ENCODE results near the gene PPM1B. TPM values are rescaled to one million over a fixed set of nuclear protein-coding genes. Genes with fewer than 3 reads are reported as not detected.

PPM1B gene
- total RNA-seq, 1 donor from 2014 or later: 56.2 TPM

GRCh38 chr2:44211183-44211582, 42.5 kb downstream of the PPM1B start:
- no peak for DNase-seq
- Histone ChIP-seq H3K4me3 (no peak overlapping the region), H3K9me3 (replicated peaks) (peaks cover 5% of the 10 kb centered on the region), H3K4me1 (no peaks in the 10 kb centered on the region), H3K27ac (replicated peaks) (no peak overlapping the region), H3K36me3 (peaks cover 31% of the 10 kb centered on the region), H3K27me3 (ENCODE audit: low read depth) (no peaks in the 10 kb centered on the region)
- intact Hi-C loops (cut with micrococcal nuclease): no loop called here
- TF ChIP-seq CTCF (IDR thresholded peaks at IDR 0.05; ENCODE audit: borderline replicate concordance): no peak

DNA sequence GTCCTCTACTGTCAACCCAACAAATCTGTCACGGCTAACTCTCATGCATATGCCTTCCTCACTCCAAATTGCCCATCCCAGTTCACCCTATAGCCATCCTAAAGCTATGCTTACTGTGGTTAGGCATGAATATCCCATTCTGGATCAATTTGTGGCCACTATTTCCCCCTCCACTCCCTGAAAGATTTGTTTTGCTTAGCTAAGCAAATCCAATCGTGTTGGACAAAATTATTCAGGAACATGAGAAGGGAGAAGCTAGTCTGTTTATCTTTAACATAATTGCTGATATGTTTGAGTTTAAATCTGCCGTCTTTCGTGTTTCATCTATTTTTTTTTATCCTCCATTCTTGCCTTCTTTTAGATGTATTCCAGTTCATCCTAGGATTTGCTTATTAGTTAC, 43.6 kb downstream of the PPM1B start:
- H3K36me3 ChIP-seq: peaks cover 31% of the 10 kb centered on the region
- intact Hi-C loops (cut with micrococcal nuclease): no loop called here
- H3K9me3 ChIP-seq (replicated peaks): peaks cover 5% of the 10 kb centered on the region
- no peak overlapping the region for H3K27ac ChIP-seq (replicated peaks)
- H3K4me3 ChIP-seq: no peak overlapping the region
- H3K4me1 ChIP-seq: no peaks in the 10 kb centered on the region
- no peaks in the 10 kb centered on the region for H3K27me3 ChIP-seq (ENCODE audit: low read depth)
- no peak for DNase-seq
- TF ChIP-seq CTCF (IDR thresholded peaks at IDR 0.05; ENCODE audit: borderline replicate concordance): no peak

- H3K27me3 ChIP-seq (ENCODE audit: low read depth): no peaks in the 10 kb centered on the region
- H3K4me3 ChIP-seq: no peak overlapping the region
- intact Hi-C loops (cut with micrococcal nuclease): no loop called here
- no peak for TF ChIP-seq CTCF (IDR thresholded peaks at IDR 0.05; ENCODE audit: borderline replicate concordance)
- H3K9me3 ChIP-seq (replicated peaks): no peaks in the 10 kb centered on the region
- no peak for DNase-seq
- H3K4me1 ChIP-seq: no peaks in the 10 kb centered on the region
- H3K36me3 ChIP-seq: peaks cover 41% of the 10 kb centered on the region
- H3K27ac ChIP-seq (replicated peaks): no peak overlapping the region
Observed at GRCh38 chr2:44215827-44216226, 47.2 kb downstream of the PPM1B start.

DNA sequence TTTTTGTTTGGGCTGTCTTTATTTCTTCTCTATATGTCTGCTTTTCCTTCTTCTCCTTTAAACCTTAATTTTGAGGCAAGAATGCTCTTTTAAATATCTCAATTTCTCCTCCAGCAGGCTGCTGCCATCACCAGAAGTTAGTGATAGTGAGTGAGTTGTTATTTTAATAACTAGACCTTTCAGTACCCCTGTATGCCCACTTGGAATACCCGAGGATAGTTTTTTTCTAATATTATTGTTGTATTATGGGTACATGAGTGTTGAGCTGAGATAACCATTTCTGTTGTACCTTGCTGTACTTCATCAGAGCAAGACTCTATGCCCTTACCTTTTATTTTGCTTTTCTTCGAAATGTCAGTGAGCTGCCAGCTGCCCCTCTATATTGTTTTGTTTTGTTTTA, 50.1 kb downstream of the PPM1B start:
- intact Hi-C loops (cut with micrococcal nuclease): no loop called here
- no peaks in the 10 kb centered on the region for H3K27me3 ChIP-seq (ENCODE audit: low read depth)
- no peak for TF ChIP-seq CTCF (IDR thresholded peaks at IDR 0.05; ENCODE audit: borderline replicate concordance)
- peaks cover 46% of the 10 kb centered on the region for H3K36me3 ChIP-seq
- H3K4me3 ChIP-seq: no peak overlapping the region
- no peak overlapping the region for H3K27ac ChIP-seq (replicated peaks)
- H3K4me1 ChIP-seq: no peaks in the 10 kb centered on the region
- DNase-seq: no peak
- no peaks in the 10 kb centered on the region for H3K9me3 ChIP-seq (replicated peaks)

DNA sequence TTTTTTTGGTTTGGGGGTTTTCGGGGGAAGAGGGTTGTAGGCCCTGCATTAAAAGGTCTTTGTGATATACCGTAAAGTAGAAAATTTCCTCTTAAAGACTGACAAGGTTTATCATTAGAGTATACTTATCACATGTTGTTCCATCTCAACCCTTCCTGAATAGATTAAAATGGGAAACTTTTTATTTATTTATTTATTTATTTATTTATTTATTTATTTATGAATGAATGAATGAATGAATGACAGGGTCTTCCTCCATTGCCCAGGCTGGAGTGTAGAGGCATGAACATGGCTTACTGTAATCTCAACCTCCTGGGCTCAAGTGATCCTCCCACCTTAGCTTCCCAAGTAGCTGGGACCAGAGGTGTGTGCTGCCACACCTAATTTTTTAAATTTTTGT, 58.1 kb downstream of the PPM1B start:
- Histone ChIP-seq H3K4me3 (no peak overlapping the region), H3K36me3 (peaks cover 23% of the 10 kb centered on the region), H3K4me1 (no peaks in the 10 kb centered on the region), H3K27me3 (ENCODE audit: low read depth) (no peaks in the 10 kb centered on the region), H3K9me3 (replicated peaks) (no peaks in the 10 kb centered on the region), H3K27ac (replicated peaks) (no peak overlapping the region)
- DNase-seq: no peak
- intact Hi-C loops (cut with micrococcal nuclease): no loop called here
- no peak for TF ChIP-seq CTCF (IDR thresholded peaks at IDR 0.05; ENCODE audit: borderline replicate concordance)

GRCh38 chr2:44230378-44230777, 61.7 kb downstream of the PPM1B start:
- no peak for TF ChIP-seq CTCF (IDR thresholded peaks at IDR 0.05; ENCODE audit: borderline replicate concordance)
- no peaks in the 10 kb centered on the region for H3K27me3 ChIP-seq (ENCODE audit: low read depth)
- DNase-seq: no peak
- no peaks in the 10 kb centered on the region for H3K9me3 ChIP-seq (replicated peaks)
- no peak overlapping the region for H3K27ac ChIP-seq (replicated peaks)
- H3K36me3 ChIP-seq: peaks cover 10% of the 10 kb centered on the region
- no peaks in the 10 kb centered on the region for H3K4me1 ChIP-seq
- H3K4me3 ChIP-seq: no peak overlapping the region
- intact Hi-C loops (cut with micrococcal nuclease): no loop called here

All from left ventricle myocardium inferior (tissue), 1 donor.